Endothelial cell of umbilical vein (primary cell): ENCODE data around the gene NCKAP5. TPM values are rescaled to one million over a fixed set of nuclear protein-coding genes. Genes with fewer than 3 reads are reported as not detected.

Experiments used
- BruUV-seq: library from RNA; stranded (reverse); fragments of 400-500 nt; replicated peaks from 2 replicates; lab custom pipeline; 2021; lab: Mats Ljungman, UMichigan
- CTCF ChIA-PET: fragments of 300-600, 350-600 bp; sonication (Branson Sonifier 250); formaldehyde crosslinking; loops from one replicate; lab custom pipeline; 2021; ENCODE audit warnings: antibody characterized with exemption, inconsistent platforms; lab: Charles Lee
- POLR2A ChIA-PET: fragments of 300-600, 350-600 bp; sonication (Branson Sonifier 250); formaldehyde crosslinking; loops from one replicate; lab custom pipeline; 2021; ENCODE audit warnings: antibody characterized with exemption, inconsistent platforms; lab: Charles Lee
- DNase-seq: peaks from one replicate; pipeline ENCODE4 v3.0.0-alpha.2; 2011; ENCODE audit warnings: low read depth, low spot score
- FAIRE-seq: peaks from 2 replicates; lab custom pipeline; 2011; peaks lifted over from hg19 to GRCh38; lab: Jason Lieb, UNC
- H2AFZ ChIP-seq: 2 replicates; pipeline ENCODE4 v1.6.0; 2012; ENCODE audit warnings: low read depth, low read length, control low read depth, inconsistent platforms
- H3K27ac ChIP-seq: 2 replicates; pipeline ENCODE4 v1.5.1; 2011; ENCODE audit warnings: low read depth, mild to moderate bottlenecking, control low read depth, low read length, moderate library complexity; ENCODE audit not compliant: insufficient read depth
- H3K27me3 ChIP-seq, 2 experiments: 2 replicates each; pipeline versions ENCODE4 v1.6.0 to v1.6.1; 2011; ENCODE audit warnings: low read length in 2 of 2, mixed read lengths in 1 of 2; ENCODE audit not compliant: control insufficient read depth in 2 of 2, insufficient read depth in 2 of 2
- H3K36me3 ChIP-seq, 2 experiments: 2 replicates in 1 of 2; 3 replicates in 1 of 2; pipeline ENCODE4 v1.5.1; 2011; ENCODE audit warnings: low read length in 2 of 2, mild to moderate bottlenecking in 1 of 2, moderate library complexity in 1 of 2; ENCODE audit not compliant: control insufficient read depth in 2 of 2, insufficient read depth in 2 of 2; ENCODE audit errors: extremely low read depth in 1 of 2
- H3K4me1 ChIP-seq: 3 replicates; pipeline ENCODE4 v1.5.1; 2011; ENCODE audit warnings: mild to moderate bottlenecking, low read length; ENCODE audit not compliant: control insufficient read depth, insufficient read depth; ENCODE audit errors: extremely low read depth
- H3K4me2 ChIP-seq: 2 replicates; pipeline ENCODE4 v1.6.1; 2011; ENCODE audit warnings: low read length, control low read depth, mixed read lengths; ENCODE audit not compliant: insufficient read depth
- H3K4me3 ChIP-seq, 3 experiments: fragments of 200-600 bp in 1 of 3; sonication (generic), shearing (Covaris generic) in 1 of 3; replicated peaks in 1 of 3; 2 replicates each; pipeline ENCODE4 v1.5.1; 2011 to 2016; ENCODE audit warnings: control low read depth in 3 of 3, low read length in 3 of 3, mild to moderate bottlenecking in 2 of 3, inconsistent platforms in 1 of 3, low read depth in 1 of 3, moderate library complexity in 1 of 3; ENCODE audit not compliant: insufficient read depth in 1 of 3
- H3K79me2 ChIP-seq: 2 replicates; pipeline ENCODE4 v1.6.0; 2012; ENCODE audit warnings: low read length, inconsistent platforms; ENCODE audit not compliant: control insufficient read depth, insufficient read depth
- H3K9ac ChIP-seq: replicated peaks from 2 replicates; pipeline ENCODE3; 2011; ENCODE audit warnings: low read length, control low read depth; ENCODE audit not compliant: insufficient read depth; ENCODE audit errors: extremely low read depth
- H3K9me1 ChIP-seq: replicated peaks from 3 replicates; pipeline ENCODE4 v1.6.0; 2011; ENCODE audit warnings: mild to moderate bottlenecking, low read length; ENCODE audit not compliant: control insufficient read depth, insufficient read depth; ENCODE audit errors: extremely low read depth
- H3K9me3 ChIP-seq: replicated peaks from 2 replicates; pipeline ENCODE4 v1.5.1; 2012; ENCODE audit warnings: low read length, inconsistent platforms; ENCODE audit not compliant: control insufficient read depth, insufficient read depth
- H4K20me1 ChIP-seq: replicated peaks from 2 replicates; pipeline ENCODE3; 2011; ENCODE audit warnings: mild to moderate bottlenecking, low read length; ENCODE audit not compliant: control insufficient read depth, insufficient read depth; ENCODE audit errors: extremely low read depth
- EZH2 ChIP-seq: IDR thresholded peaks from 2 replicates; pipeline ENCODE4 v1.6.1; 2012; ENCODE audit warnings: borderline replicate concordance, low read depth, mild to moderate bottlenecking, moderate library complexity, low read length, inconsistent platforms; ENCODE audit not compliant: severe bottlenecking
- FOS ChIP-seq: IDR thresholded peaks from 2 replicates; pipeline ENCODE4 v1.6.1; 2011; ENCODE audit warnings: mild to moderate bottlenecking, low read length, moderate library complexity, borderline replicate concordance; ENCODE audit not compliant: insufficient read depth
- GATA2 ChIP-seq: IDR thresholded peaks from 2 replicates; pipeline ENCODE4 v1.7.0; 2011; ENCODE audit warnings: low read depth, mild to moderate bottlenecking, moderate library complexity, mixed read lengths, low read length; ENCODE audit not compliant: insufficient read length, insufficient read depth
- JUN ChIP-seq: IDR thresholded peaks from 2 replicates; pipeline ENCODE4 v1.6.1; 2011; ENCODE audit warnings: borderline replicate concordance, low read depth; ENCODE audit not compliant: insufficient read length, insufficient read depth
- MYC ChIP-seq: IDR thresholded peaks from one replicate; pipeline ENCODE4 v1.6.1; 2011; ENCODE audit warnings: mild to moderate bottlenecking, low read depth, low read length
- POLR2A ChIP-seq: IDR thresholded peaks from 2 replicates; pipeline ENCODE4 v1.6.1; 2012; ENCODE audit warnings: low read depth, mild to moderate bottlenecking, control low read depth, low read length
- POLR2AphosphoS5 ChIP-seq: IDR thresholded peaks from 2 replicates; pipeline ENCODE4 v1.6.1; 2012; ENCODE audit warnings: low read depth, mild to moderate bottlenecking, control low read depth, low read length, moderate library complexity; ENCODE audit not compliant: insufficient read depth
- dilution Hi-C: fragments of 300-500 bp; cut with MboI; formaldehyde crosslinking; loops from one replicate; pipeline ENCODE4 v1.15.0; 2019; ENCODE audit warnings: low sequenced_read_pairs; ENCODE audit not compliant: extremely low pct_ligation_motif_present
- intact Hi-C: fragments of 100-400 bp; cut with micrococcal nuclease; formaldehyde crosslinking; loops from one replicate; pipeline ENCODE4 v1.10.0; 2022
- polyA plus RNA-seq, 4 experiments: library from polyadenylated mRNA; depleted of rRNA in 3 of 4; stranded (reverse) in 3 of 4; unstranded in 1 of 4; fragments of >200 nt; gene quantifications; 2 replicates each; pipeline versions ENCODE4 v1.2.1 to v1.2.3, GENCODE V29; 2011 to 2012; ENCODE audit warnings: missing spikeins in 1 of 4
- total RNA-seq: library from RNA; stranded (reverse); gene quantifications from 2 replicates; pipeline ENCODE4 v1.2.3, GENCODE V29; 2021
- TF ChIP-seq, protein P1 (sequence below), 2 donors: IDR thresholded peaks; 1 replicate in 1 of 2; 2 replicates in 1 of 2; pipeline ENCODE4 v1.5.1; 2011; ENCODE audit warnings: low read length in 2 of 2, mild to moderate bottlenecking in 2 of 2, moderate library complexity in 2 of 2, control low read depth in 1 of 2, inconsistent platforms in 1 of 2, low read depth in 1 of 2; ENCODE audit not compliant: insufficient read depth in 1 of 2; ENCODE audit errors: extremely low read depth in 1 of 2
- TF ChIP-seq, protein P2 (sequence below): IDR thresholded peaks from 2 replicates; pipeline ENCODE4 v1.6.1; 2011; ENCODE audit not compliant: insufficient read depth, insufficient read length

The NCKAP5 gene
- total and polyA plus RNA-seq, 2 donors (not counting 3 experiments of a cell fraction or from before 2014, with no cell fraction given): 0.47 to 3.3 TPM

DNA sequence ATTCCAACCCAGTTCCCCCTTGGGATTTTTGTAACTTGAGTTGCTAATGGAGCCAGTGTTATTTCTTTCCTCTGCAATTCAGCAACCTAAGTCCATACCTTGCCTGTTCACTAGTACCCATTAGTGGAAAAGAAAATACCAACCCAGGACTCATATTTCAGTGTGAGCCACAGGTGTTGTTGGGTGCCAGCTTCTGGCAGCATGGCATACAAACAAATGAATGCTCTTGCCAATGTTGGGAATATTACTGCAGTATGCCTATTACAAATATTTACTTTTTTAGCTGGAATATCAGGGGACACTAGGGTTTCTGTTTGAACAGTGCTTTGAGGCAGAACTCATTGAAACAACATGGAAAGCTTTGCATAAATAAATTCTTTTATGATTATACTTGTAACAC is 130.2 kb downstream of the NCKAP5 start:
- Histone ChIP-seq H3K36me3 (no peaks in the 10 kb centered on the region), H3K9me3 (no peaks in the 10 kb centered on the region), H3K4me3 (no peak overlapping the region), H3K4me2 (no peak overlapping the region), H2AFZ (no peak overlapping the region), H4K20me1 (no peaks in the 10 kb centered on the region), H3K27ac (no peak overlapping the region), H3K79me2 (no peaks in the 10 kb centered on the region), H3K9me1 (no peaks in the 10 kb centered on the region), H3K27me3 (no peaks in the 10 kb centered on the region), H3K4me1 (no peaks in the 10 kb centered on the region), H3K9ac (no peak overlapping the region)
- ChIA-PET CTCF (no interaction called here), POLR2A (no interaction called here)
- FAIRE-seq: no peak
- TF ChIP-seq, protein P1, sequence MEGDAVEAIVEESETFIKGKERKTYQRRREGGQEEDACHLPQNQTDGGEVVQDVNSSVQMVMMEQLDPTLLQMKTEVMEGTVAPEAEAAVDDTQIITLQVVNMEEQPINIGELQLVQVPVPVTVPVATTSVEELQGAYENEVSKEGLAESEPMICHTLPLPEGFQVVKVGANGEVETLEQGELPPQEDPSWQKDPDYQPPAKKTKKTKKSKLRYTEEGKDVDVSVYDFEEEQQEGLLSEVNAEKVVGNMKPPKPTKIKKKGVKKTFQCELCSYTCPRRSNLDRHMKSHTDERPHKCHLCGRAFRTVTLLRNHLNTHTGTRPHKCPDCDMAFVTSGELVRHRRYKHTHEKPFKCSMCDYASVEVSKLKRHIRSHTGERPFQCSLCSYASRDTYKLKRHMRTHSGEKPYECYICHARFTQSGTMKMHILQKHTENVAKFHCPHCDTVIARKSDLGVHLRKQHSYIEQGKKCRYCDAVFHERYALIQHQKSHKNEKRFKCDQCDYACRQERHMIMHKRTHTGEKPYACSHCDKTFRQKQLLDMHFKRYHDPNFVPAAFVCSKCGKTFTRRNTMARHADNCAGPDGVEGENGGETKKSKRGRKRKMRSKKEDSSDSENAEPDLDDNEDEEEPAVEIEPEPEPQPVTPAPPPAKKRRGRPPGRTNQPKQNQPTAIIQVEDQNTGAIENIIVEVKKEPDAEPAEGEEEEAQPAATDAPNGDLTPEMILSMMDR (IDR thresholded peaks at IDR 0.05; ENCODE audit: extremely low read depth in 1 of 2, insufficient read depth in 1 of 2, low read depth in 1 of 2, low read length in 2 of 2): no peak
- no peak for TF ChIP-seq FOS
- no peak for TF ChIP-seq EZH2
- no peak for TF ChIP-seq POLR2A
- TF ChIP-seq GATA2: no peak
- TF ChIP-seq JUN: no peak
- TF ChIP-seq MYC: no peak
- TF ChIP-seq POLR2AphosphoS5: no peak
- TF ChIP-seq, protein P2, sequence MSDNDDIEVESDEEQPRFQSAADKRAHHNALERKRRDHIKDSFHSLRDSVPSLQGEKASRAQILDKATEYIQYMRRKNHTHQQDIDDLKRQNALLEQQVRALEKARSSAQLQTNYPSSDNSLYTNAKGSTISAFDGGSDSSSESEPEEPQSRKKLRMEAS: no peak
- dilution Hi-C loops: no loop called here
- intact Hi-C loops: no loop called here
- no TSS peak for BruUV-seq
- no peak for DNase-seq
